NCI-H1436 (cell line): ENCODE measurements around the gene PPM1E.
"Not testable (repeated sequence)": the region's sequence is repeated elsewhere in the genome, so short reads cannot be mapped to it uniquely, and the experiment has no call there.

ENCODE experiments used
- DNase-seq: peaks from one replicate; lab custom pipeline; 2025; lab: John Stamatoyannopoulos, UW

PPM1E gene

DNA sequence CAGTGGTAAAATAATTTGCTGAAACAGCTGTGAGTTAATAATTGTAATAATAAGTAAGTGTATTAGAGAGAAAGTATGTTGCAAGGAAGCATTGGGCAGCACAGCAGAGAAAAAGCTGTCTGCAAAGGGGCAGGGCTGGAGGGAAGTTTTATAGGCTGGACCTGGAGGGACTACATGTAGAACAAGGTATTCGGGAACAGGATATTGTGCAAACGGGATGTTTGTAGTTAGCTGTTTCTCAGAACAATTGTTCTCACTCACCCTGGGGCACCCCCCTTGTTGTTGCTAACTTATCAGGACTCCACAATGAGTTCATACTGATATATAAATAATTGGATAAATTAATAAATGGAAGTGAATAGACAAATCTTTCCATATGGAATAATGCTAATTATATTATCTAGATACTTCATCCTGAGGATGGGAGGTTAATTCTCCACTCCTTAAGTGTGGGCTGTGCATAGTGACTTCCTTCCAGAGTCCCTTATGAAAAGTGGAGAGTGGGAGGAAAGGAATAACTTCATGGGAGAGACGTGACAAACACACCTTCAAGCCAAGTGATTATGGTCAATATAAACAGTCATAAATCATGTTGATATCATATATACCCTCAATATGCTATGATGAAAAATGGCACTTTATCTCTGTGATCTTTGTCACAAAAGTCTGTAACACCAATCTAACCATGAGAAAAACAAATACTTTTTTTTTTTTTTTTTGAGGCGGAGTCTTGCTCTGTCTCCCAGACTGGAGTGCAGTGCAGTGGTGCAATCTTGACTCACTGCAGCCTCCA is 85.4 kb downstream of the PPM1E start:
- no peak for DNase-seq

DNA sequence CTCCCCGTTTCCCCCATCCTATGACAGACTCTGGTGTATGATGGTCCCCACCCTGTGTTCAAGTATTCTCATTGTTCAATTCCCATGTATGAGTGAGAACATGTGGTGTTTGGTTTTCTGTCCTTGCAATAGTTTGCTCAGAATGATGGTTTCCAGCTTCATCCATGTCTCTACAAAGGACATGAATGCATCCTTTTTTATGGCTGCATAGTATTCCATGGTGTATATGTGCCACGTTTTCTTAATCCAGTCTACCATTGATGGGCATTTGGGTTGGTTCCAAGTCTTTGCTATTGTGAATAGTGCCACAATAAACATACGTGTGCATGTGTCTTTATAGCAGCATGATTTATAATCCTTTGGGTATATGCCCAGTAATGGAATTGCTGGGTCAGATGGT is 90.8 kb downstream of the PPM1E start:
- not testable (repeated sequence) for DNase-seq

DNA sequence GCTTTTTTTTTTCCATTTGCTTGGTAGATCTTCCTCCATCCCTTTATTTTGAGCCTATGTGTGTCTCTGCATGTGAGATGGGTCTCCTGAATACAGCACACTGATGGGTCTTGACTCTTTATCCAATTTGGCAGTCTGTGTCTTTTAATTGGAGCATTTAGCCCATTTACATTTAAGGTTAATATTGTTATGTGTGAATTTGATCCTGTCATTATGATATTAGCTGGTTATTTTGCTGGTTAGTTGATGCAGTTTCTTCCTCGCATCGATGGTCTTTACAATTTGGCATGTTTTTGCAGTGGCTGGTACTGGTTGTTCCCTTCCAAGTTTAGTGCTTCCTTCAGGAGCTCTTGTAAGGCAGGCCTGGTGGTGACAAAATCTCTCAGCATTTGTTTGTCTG is 94.5 kb downstream of the PPM1E start:
- not testable (repeated sequence) for DNase-seq

DNA sequence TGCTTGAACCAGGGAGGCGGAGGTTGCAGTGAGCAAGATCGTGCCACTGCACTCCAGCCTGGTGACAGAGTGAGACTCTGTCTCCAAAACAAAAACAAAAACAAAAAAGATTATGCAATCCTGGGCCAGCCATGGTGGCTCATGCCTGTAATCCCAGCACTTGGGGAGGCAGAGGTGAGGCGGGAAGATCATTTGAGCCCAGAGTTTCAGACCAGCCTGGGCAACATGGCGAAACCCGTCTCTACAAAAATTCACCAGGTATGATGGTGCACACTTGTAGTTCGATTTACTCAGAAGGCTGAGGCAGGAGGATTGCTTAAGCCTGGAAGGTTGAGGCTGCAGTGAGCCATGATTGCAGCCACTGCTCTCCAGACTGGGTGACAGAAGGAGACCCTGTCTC is 109.6 kb downstream of the PPM1E start:
- DNase-seq = no peak

DNA sequence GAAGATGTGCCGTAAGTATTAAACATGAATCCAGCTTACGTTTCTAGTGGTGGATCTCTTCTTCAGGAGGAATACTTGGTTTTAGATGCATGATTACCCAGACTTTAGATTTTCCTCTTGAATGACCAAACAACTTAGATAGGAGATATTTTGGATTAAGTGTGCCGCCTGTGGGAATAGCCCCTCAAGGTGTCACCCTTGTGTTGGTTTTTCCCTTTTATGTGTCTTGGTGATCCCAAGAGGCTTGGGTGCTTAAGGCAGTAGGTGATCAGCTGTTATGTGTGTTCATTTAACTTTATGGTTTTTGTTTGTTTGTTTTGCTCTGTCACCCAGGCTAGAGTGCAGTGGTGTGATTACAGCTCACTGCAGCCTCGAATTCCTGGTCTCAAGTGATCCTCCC is 115.1 kb downstream of the PPM1E start:
- DNase-seq = no peak

DNA sequence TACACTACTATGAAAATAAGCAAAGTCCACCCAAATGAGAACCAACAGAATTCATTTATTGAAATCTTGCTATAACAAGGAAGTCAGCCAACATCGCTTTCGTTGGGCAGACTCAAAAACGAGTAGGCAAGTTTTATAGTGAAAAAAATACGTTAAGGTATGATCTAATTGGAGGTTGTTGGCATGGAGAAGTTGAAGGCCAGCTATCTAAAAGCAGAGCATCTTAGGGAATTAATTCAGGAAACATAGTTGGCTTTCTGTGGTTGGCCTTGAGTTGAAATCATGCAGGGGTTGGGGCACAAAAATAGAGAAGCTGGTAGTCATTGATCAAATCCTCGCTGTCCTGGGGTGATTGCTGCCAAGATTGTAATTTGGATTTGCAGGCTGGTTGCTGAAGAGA is 118.3 kb downstream of the PPM1E start:
- no peak for DNase-seq

DNA sequence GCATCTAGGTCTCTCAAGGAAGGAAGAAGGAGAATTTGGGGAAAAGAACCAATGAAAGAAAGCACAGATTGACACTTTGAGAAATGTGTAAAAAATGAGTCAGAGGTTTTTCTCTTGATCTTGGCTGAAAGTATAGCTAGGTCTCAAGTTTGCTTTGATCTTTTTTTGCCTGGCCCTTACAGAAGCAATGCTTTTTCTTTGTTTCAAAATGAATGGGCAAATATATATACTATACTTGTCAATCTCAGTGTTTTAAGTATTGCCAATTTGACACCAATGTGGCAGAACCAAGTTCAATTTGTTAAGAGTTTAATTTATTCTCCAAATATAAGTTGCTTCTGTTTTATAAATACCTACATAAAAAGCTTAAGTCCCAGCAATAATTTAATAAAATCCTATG is 119.6 kb downstream of the PPM1E start:
- DNase-seq = no peak

DNA sequence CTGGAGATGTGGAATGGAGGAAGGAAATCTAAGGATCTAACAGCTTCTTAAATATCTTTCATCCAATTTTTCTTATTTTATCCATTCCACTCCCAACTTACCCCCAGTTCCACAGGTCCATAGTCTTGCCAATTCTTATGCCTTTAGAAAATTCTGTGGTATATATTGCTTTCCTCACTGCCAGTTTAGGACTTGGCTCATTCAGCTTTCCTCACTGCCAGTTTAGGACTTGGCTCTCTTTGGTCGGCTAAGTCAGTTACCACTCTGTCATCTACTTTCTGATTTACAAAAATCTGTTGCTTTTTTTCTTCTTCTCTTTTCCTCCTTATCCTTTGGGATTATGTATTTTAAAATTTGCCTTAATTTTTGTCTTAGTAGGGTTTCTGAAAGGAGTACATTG is 128.5 kb downstream of the PPM1E start:
- no peak for DNase-seq

DNA sequence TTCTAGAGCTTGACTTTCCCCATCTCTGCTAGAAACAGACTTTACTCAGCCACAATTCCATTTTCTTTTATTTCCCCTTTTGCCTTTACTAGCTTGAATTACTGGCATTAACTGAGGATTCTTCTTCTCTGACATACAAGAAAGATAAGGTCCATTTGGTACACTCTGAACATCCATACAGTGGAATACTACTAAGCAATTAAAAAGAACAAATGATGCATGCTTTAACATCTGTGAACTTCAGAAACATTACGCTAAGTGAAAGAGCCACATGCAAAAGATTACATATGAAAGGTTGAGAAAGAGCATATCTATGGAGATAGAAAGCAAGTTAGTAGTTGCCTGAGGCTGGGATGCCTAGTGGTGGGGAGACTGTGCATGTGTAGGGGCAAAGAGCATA is 130.9 kb downstream of the PPM1E start:
- no peak for DNase-seq

DNA sequence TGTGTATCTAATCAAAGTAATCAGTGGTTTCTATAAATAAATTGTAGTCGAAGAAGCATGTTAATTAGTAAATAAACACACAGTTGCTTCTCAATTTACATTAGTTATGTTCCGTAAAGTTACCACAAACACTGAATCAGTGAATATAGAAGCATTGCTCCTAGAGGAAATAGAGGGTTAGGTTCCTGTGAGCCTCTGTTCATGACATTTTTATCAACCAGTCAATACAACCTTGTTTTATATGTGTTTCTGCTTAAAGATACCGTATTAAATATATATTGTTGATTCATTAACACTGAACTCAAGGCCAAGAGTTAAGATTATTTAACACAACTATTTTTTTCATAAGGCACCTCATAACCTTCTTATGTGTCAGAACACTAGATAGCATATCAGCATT is 134.3 kb downstream of the PPM1E start:
- no peak for DNase-seq

DNA sequence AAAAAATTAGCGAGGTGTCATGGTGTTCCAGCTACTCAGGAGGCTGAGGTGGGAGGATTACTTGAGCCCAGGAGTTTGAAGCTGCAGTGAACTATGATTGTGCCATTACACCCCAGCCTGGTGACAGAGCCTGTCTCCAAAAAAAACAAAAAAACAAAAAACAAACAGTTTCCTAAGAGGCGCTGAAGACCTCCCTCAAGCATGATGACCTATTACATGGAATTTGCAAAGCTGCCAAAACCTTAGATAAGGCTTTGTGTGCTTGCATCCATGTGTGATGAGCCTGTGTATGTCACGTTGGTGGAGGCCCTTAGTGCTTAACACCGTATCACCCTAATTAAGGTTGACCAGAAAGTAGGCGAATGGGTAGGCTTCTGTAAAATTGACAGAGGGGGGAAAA is 143.5 kb downstream of the PPM1E start:
- no peak for DNase-seq

DNA sequence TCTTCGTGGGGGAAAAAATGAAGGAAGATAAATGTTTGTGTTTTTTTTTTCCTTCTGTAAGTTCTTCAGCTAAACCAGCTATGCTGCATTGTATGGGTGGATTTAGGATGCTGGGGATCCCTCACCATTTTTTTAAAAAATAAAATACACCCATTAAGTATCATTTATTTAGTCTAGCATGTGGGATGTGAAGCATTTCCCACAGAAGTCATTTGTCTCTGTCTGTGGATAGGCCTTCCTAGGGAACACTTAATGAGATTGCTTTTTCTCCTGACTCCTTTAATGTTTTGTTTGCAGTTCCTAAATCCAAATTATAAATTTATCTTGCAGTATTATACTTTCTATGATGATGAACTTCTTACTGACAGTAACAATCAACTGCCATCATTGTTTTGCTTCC is 146.7 kb downstream of the PPM1E start:
- DNase-seq = no peak

DNA sequence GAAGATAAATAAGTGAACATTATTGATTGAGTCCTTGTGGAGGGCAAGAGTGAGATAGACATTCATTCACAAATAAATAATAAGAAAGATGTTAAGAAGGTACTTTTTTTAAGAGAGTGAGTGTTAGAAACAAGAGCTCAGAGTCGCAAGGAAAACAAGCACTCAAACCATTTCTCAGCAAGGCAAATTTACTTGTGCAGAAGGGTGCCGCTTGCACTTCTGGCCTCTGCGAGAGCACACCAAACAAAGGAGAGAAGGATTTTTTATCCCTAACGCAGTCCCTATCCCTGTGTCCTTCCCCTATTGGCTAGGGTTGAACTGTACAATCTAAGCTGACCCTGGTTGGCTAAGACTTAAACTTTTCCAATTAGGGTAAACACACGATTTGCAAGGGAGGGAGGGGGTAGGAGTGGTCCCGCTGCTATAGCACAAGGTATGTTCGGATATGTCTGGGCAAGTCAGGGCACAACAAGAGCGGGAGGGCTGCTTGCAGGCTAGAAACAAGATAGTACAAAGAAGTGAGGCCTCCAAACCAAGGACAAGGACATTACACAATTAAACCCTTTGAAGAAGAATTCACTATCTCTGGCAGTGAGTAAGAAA is 156.2 kb downstream of the PPM1E start:
- no peak for DNase-seq

DNA sequence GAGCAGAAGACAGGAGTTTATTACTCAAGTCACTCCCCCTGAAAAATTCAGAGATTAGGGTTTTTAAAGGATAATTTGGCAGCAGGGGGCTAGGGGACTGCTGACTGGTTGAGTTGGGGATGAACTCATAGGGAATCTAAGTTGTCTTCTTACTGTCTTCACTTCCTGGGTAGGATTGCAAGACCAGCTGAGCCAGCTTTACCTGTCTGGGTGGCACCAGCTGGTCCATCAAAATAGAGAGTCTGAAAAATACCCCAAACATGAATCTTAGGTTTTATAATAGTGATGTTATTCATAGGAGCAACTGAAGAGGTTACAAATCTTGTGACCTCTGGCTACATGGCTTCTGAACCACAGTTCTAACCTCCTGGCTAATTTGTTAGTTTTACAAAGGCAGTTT is 157.9 kb downstream of the PPM1E start:
- no peak for DNase-seq

DNA sequence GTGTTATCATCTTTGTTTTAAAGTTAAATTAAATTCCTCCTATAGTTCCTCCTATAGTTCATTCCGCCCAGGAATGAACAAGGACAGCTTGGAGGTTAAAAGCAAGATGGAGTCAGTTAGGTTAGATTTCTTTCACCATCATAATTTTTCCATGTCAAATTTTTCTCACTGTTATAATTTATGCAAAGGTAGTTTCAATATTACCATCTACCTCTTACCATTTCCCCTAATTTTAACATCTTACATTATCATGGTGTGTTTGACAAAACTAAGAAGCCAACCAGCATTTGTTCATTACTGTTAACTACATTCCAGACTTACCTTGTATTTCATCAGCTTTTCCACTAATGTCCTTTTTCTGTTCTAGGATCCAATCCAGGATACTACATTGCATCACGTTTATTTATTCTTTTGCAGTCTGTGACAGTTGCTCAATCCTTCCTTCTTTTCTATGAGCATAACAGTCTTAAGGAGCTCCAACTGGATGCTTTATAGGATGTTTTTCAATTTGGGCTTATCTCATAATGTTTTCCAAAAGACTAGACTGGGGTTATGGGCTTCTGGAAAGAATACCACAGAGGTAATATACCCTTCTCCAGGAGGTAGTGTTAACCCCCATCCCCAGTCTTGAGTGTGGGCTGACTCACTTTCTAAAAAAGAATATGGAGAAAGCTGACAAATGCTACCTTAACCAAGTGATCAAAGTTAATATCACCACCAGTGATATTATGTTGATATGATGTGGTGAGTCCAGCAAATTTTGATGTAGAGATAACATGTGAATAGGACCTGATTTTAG is 158.5 kb downstream of the PPM1E start:
- DNase-seq = no peak

DNA sequence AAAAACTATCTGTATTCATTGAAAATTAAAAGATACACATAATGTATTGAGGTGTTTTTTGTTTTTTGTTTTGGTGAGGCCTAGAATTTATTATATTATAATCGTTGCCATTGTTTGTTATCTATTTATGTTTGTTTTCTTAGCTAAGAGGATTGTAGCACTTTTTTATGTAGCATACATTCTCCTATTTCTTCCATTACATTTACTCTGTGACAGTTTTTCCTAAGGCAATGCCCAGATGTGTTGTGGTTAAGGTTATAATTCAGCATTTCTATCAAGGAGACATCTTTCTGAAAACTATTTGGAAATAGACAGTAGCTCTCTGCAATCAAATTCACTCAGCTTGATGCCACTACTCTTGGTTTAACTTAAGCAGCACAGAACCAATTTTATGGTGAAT is 161.6 kb downstream of the PPM1E start:
- no peak for DNase-seq

DNA sequence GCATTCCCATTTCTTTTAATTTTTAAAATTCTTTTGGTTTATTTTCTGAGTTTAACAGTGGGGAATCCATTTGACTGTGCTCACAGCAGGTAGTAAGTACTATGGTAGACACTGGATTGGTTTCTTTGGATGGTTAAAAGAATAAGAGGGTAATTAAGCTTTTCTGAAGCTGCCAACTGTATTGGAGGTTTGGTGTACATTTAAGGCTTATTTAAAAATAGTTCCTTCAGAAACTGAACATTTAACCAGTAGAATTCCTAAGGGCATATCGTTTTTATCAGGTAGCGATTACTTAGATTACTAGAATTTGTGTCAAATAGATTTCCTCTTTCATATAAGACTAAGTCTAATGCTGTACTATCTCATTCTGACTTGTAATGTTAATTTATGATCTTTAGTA is 162.4 kb downstream of the PPM1E start:
- DNase-seq = no peak

DNA sequence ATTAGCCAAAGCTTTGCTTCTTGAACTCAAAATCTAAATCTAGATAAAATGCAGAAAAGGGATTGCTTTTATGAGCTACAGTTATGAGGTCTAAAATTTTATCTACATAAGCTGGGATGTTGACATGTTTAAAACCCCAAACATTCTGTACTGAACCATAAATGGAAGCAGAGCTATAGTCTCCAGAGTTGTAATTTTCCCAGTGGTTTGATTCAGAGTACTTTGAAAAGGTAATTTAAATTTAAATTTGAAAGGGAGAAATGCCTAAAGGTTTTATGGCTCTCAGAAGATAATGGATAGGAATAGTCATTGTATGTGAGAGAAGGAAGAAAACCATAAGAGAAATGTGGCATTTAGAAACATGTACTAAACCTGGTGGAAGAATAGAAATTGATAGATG is 163.2 kb downstream of the PPM1E start:
- DNase-seq = no peak

DNA sequence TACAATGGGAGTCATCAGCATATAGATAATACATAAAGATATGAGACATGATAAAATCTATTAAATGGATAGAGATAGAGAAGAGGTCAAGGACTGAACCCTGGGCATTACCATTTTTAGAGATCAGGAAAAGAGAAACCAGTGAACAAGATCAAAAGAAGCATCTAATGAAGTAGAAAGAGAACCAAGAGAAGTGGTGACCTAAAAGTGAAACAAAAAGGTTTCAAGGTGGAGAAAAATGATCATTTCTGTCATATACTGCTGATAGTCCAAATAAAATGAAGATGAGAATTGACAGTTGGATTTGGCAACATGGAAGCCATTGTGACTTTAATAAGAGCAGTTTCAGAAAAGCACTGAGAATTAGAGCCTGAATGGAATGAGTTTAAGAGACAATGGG is 165.1 kb downstream of the PPM1E start:
- no peak for DNase-seq

DNA sequence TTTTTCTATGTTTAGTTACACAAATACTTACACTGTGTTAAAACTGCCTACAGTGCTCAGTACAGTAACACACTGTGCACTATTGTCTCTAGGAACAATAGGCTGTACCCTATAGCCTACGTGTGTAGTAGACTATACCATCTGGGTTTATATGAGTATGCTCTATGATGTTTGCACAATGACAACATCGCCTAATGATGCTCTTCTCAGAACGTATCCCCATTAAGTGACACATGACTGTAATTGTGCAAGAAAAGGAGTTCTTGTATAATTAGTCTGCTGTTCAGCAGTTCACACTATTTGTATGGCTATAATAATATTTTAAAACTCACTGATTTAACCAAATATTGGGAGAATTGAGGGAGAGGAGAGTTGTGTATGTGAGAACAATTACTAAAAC is 177.3 kb downstream of the PPM1E start:
- DNase-seq = peak; percentile 23

DNA sequence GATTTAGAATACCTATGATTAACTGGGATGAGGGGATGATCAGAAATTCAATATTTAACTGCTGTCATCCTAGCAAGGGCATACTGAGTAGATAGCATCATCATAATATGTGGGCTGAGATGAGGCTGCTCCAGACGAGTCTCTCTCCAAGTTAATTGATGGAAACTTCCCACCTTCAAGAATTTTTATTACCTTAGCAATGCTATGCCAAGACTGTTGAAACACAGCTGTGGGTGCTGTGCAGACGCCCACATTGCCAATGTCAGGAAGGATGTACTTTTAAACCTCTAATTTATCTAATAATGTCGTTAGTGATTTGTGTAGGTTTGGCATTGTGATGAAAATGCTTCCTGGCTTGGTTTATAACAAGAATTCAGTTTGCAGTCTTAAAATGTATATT is 180.6 kb downstream of the PPM1E start:
- no peak for DNase-seq

DNA sequence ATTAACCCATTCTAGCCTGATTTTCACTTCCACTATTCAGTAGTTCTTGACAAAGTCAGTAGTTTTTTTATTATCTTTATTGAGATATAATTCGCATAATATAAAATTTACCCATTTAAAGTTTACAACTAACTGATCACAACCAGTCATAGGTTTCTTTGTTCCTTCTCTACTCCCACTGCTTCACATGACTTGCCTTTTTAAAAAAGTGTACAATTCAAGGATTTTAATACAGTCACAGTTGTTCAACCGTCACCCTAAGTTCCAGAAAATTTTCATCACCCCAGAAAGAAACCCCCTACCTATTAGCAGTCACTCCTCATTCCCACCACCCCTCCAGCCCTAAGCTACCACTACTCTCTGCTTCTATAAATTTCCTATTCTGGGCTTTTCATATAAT is 188.5 kb downstream of the PPM1E start:
- DNase-seq = no peak

DNA sequence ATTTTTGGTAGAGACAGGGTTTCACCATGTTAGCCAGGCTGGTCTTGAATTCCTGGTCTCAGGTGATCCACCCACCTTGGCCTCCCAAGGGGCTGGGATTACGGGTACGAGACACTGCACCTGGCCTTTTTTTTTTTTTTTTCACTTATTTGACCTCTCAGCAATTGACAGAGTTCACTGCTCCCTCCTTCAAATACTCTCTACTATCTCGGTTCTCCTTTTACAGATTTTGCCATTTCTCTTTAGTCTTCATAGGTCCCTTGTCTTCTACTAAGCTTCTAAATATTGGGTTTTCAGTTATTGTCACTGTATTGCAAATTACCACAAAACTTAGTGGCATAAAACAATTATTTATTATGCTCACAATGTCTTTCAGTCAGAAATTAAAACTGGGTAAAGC is 191.8 kb downstream of the PPM1E start:
- no peak for DNase-seq
